Right lobe of liver (tissue), 6 donors: ENCODE data around the gene MAL. TPM values are rescaled to one million over a fixed set of nuclear protein-coding genes. Genes with fewer than 3 reads are reported as not detected.
A peak's percentile ranks its signal among the peaks of the same experiment; 100 is the strongest.

Experiments
- ATAC-seq, 4 donors: fragments of 200-7000 bp; cut with Tn5 transposase; one replicate each; pipeline ENCODE4 v1.9.1; 2020; ENCODE audit warnings: mild to moderate bottlenecking in 4 of 4, moderate library complexity in 4 of 4
- DNase-seq, 3 donors: peaks; one replicate each; pipeline ENCODE4 v3.0.0-alpha.2; 2020
- H3K27ac ChIP-seq, 3 donors: fragments of 200-600 bp; one replicate each; pipeline ENCODE4 v1.8.0; 2022
- H3K27me3 ChIP-seq, 2 donors: fragments of 200-600 bp; one replicate each; pipeline ENCODE4 v1.8.0; 2022
- H3K36me3 ChIP-seq, 4 donors: fragments of 200-600 bp; sonication (generic) in 1 of 4; one replicate each; pipeline versions ENCODE4 v1.5.1 to v1.8.0; 2017 to 2022; ENCODE audit warnings: control low read depth in 1 of 4
- H3K4me1 ChIP-seq, 4 donors: fragments of 200-600 bp; sonication (generic) in 1 of 4; one replicate each; pipeline versions ENCODE4 v1.5.1 to v1.8.0; 2017 to 2022; ENCODE audit warnings: control low read depth in 1 of 4
- H3K4me3 ChIP-seq, 3 donors: fragments of 200-600 bp; one replicate each; pipeline ENCODE4 v1.8.0; 2022
- H3K9me3 ChIP-seq, 4 donors: fragments of 200-600 bp; sonication (generic) in 1 of 4; one replicate each; pipeline versions ENCODE4 v1.5.1 to v1.8.0; 2017 to 2022; ENCODE audit warnings: control low read depth in 1 of 4
- POLR2A ChIP-seq: fragments of 450-650 bp; IDR thresholded peaks from one replicate; pipeline ENCODE4 v1.6.1; 2017; ENCODE audit warnings: antibody characterized with exemption, mild to moderate bottlenecking
- WGBS: methylation state at CpG from one replicate; pipeline ENCODE4 v1.1.6; 2018; ENCODE audit warnings: low coverage, low lambda C conversion rate; ENCODE audit not compliant: insufficient coverage; ENCODE audit errors: missing lambda C conversion rate; 5-methylcytosine and 5-hydroxymethylcytosine counted together
- intact Hi-C, 2 donors: fragments of 100-400 bp; cut with DNase I; formaldehyde crosslinking; loops; one replicate each; pipeline versions ENCODE4 v1.11.2 to v1.14.1; 2022
- total RNA-seq, 6 experiments: library from RNA; depleted of rRNA in 2 of 6; stranded (reverse); fragments of >200 nt in 2 of 6; fragmentation: NEBNext Ultra II Directional in 3 of 6; extraction: Animal tissue kit (Norgen Biotek cat#: 25700) in 3 of 6; gene quantifications; one replicate each; pipeline versions ENCODE4 v1.1.0 to v1.2.4, GENCODE V29; 2016 to 2023
- TF ChIP-seq, protein P1 (sequence below), 4 donors: fragments of 200-600 bp in 3 of 4; fragments of 450-650 bp in 1 of 4; IDR thresholded peaks; one replicate each; pipeline versions ENCODE4 v1.5.1 to v1.8.0; 2016 to 2022; ENCODE audit warnings: antibody characterized with exemption in 4 of 4, mild to moderate bottlenecking in 2 of 4
- donor health status: DM: no; HTN: yes; CAD: no.
- donor health status: DM: no; HTN: no; CAD: no.
- donor health status: DM: no; HTN: no; CAD: no.
- donor health status: DM: no; HTN: yes; CAD: no.
- donor health status: DM: no; HTN: yes; CAD: no.

Gene MAL
- total RNA-seq, 6 experiments from 2014 or later, result 0.24 TPM; not detected in 5

DNA sequence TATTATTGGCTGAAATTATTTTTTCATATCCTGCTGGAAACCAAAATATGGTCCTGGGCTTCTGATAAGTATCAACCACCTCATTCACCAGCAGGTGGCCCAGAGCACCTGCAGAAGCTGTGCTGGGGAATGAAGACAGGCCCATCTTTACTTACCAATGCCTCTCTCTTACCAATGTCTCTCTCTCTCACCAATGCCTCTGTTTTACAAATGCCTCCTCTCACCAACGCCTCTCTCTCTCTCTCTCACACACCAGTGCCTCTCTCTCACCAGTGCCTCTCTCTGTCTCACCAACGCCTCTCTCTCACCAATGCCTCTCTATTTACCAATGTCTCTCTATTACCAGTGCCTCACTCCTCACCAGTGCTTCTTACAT lies 2.3 kb upstream of the MAL start:
- TF ChIP-seq POLR2A, result no peak
- TF ChIP-seq, protein P1, sequence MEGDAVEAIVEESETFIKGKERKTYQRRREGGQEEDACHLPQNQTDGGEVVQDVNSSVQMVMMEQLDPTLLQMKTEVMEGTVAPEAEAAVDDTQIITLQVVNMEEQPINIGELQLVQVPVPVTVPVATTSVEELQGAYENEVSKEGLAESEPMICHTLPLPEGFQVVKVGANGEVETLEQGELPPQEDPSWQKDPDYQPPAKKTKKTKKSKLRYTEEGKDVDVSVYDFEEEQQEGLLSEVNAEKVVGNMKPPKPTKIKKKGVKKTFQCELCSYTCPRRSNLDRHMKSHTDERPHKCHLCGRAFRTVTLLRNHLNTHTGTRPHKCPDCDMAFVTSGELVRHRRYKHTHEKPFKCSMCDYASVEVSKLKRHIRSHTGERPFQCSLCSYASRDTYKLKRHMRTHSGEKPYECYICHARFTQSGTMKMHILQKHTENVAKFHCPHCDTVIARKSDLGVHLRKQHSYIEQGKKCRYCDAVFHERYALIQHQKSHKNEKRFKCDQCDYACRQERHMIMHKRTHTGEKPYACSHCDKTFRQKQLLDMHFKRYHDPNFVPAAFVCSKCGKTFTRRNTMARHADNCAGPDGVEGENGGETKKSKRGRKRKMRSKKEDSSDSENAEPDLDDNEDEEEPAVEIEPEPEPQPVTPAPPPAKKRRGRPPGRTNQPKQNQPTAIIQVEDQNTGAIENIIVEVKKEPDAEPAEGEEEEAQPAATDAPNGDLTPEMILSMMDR (IDR thresholded peaks at IDR 0.05), result no peak
- WGBS, result 6% methylated on average over 2 of the region's 2 CpGs
- Histone ChIP-seq H3K27me3 (peaks cover 0 to 18% of the 10 kb centered on the region in 2 donors), H3K4me3 (no peak overlapping the region), H3K4me1 (peaks cover 0 to 11% (median 0%) of the 10 kb centered on the region in 4 donors), H3K36me3 (no peaks in the 10 kb centered on the region), H3K27ac (no peak overlapping the region), H3K9me3 (no peaks in the 10 kb centered on the region)
- ATAC-seq, result no peak
- no peak for DNase-seq
- intact Hi-C loops, result no loop called here

DNA sequence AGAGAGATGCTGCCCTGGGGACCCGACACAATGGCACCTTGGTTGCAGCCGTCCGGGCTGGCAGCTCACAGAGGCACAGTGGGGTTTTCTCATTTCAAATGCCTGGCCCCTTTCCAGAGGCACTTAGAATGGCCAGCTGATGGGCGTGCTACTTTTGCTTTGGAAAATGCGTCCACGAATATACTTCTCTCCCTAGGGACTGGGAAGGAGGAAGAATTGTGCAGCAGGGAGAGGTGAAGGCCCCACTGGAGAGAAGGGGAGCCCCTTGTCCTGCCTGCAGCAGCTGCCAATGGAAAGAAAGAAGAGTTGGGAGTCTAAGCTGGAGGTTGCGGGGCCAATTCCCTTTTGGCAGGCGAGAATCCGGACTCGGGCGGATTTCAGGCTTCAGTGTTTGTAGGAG lies 1.1 kb upstream of the MAL start:
- H3K27me3 ChIP-seq, result peaks cover 0 to 18% of the 10 kb centered on the region in 2 donors
- no peak overlapping the region for H3K27ac ChIP-seq
- DNase-seq, result no peak
- intact Hi-C loops, result no loop called here
- no peaks in the 10 kb centered on the region for H3K9me3 ChIP-seq
- ATAC-seq, result no peak
- peaks cover 0 to 11% (median 0%) of the 10 kb centered on the region in 4 donors for H3K4me1 ChIP-seq
- no peaks in the 10 kb centered on the region for H3K36me3 ChIP-seq
- no peak overlapping the region for H3K4me3 ChIP-seq
- TF ChIP-seq, protein P1 (IDR thresholded peaks at IDR 0.05), result no peak
- TF ChIP-seq POLR2A, result no peak
- 48% methylated on average over 5 of the region's 11 CpGs for WGBS

DNA sequence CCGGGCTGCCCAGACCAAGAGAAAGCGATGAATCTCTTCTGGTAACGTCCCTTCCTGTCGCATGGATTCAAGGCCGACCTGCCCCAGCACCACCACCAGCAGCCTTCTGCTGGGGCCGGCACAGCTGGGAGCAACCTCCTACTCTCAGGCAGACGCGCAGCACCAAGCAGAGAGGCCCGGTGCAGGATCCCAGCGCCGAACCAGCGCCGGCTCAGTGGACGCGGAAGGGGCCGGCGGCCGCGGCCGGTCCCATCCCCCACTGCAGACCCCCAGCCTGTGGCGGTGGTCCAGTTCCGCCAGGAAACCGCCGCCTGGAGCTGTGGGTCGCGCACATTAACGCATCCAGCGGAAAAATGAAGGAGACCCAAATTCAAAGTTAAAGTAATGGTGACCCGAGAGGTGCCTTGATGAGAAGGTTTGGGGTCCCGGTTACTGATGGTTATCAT lies 525 bp upstream of the MAL start:
- Histone ChIP-seq H3K27me3 (peaks cover 0 to 18% of the 10 kb centered on the region in 2 donors), H3K4me3 (no peak overlapping the region), H3K27ac (no peak overlapping the region), H3K36me3 (no peaks in the 10 kb centered on the region), H3K9me3 (no peaks in the 10 kb centered on the region), H3K4me1 (peaks cover 0 to 11% (median 0%) of the 10 kb centered on the region in 4 donors)
- intact Hi-C loops, result no loop called here
- no peak for DNase-seq
- 2% methylated on average over 8 of the region's 30 CpGs for WGBS
- TF ChIP-seq, protein P1 (IDR thresholded peaks at IDR 0.05), result no peak
- no peak for TF ChIP-seq POLR2A
- no peak for ATAC-seq

DNA sequence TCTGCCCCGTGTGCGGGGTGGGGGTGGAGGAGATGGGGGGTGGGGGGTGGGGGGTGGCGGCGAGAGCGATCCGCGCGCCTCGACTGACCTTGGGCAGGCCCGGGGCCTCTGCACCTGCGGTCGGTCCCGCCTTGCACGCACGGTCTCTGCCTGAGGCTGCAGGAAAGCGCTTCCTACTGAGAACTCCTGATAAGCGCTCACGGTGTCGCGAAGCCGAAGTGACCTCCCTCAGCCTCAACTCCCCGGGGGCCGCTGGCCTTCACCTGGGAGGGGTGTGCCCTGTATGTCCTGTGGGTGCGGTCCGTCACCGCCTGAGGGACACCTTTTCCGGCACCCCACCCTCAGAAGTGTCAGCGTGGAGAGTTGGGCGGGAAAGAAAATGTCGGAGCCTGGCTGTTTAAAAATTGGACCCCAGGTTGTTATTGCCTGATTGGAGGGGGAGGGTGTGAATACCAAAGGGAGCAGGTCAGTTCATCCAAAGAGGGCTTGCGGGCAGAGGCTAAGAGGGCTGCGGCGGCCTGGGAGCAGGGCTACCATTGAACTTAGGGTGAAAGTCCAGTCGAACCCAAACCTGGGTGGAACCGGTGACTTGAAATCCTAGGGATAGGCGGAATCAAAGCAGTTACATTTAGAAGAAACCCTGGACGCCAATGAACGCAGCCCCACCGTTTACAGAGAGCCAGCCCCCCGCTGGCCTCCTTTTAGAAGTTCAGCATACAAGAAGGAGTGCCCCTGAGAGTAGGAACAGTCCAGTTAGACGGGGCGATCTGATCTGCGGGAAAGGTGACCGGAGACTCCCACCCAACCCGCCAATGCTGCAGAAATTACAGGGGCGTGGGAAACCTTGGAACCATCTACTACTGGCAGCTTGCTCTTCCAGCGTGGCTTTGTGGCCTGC lies 1.2 kb downstream of the MAL start:
- 16% methylated on average over 24 of the region's 47 CpGs for WGBS
- no peak for ATAC-seq
- H3K36me3 ChIP-seq, result no peaks in the 10 kb centered on the region
- H3K9me3 ChIP-seq, result no peaks in the 10 kb centered on the region
- peaks cover 0 to 18% of the 10 kb centered on the region in 2 donors for H3K27me3 ChIP-seq
- no peak for TF ChIP-seq POLR2A
- TF ChIP-seq, protein P1 (IDR thresholded peaks at IDR 0.05), result no peak
- peaks cover 0 to 11% (median 0%) of the 10 kb centered on the region in 4 donors for H3K4me1 ChIP-seq
- intact Hi-C loops, result no loop called here
- peak in 1 of 3 donors; percentile 34 for DNase-seq
- H3K27ac ChIP-seq, result no peak overlapping the region
- no peak overlapping the region for H3K4me3 ChIP-seq
